ENCODE measurements around the gene TMEM62. TPM values are rescaled to one million over a fixed set of nuclear protein-coding genes. Genes with fewer than 3 reads are reported as not detected.
A peak's percentile ranks its signal among the peaks of the same experiment; 100 is the strongest.

Gene TMEM62
- total RNA-seq, 1 donor from 2014 or later: 19.1 TPM

GRCh38 chr15:43100971-43101370 is 32.4 kb upstream of the TMEM62 start:
- DNase-seq: no peak
- Mint-ChIP-seq H3K4me1 (ENCODE audit: low read depth, unreplicated experiment) (peaks cover 3% of the 10 kb centered on the region), H3K36me3 (ENCODE audit: unreplicated experiment) (no peaks in the 10 kb centered on the region), H3K4me3 (ENCODE audit: unreplicated experiment) (no peak overlapping the region), H3K27ac (ENCODE audit: unreplicated experiment) (no peak overlapping the region), H3K9me3 (ENCODE audit: unreplicated experiment) (no peaks in the 10 kb centered on the region), H3K27me3 (ENCODE audit: unreplicated experiment) (no peaks in the 10 kb centered on the region)
- no peak for TF ChIP-seq CTCF (IDR thresholded peaks at IDR 0.05; ENCODE audit: partially characterized antibody, unreplicated experiment)

DNA sequence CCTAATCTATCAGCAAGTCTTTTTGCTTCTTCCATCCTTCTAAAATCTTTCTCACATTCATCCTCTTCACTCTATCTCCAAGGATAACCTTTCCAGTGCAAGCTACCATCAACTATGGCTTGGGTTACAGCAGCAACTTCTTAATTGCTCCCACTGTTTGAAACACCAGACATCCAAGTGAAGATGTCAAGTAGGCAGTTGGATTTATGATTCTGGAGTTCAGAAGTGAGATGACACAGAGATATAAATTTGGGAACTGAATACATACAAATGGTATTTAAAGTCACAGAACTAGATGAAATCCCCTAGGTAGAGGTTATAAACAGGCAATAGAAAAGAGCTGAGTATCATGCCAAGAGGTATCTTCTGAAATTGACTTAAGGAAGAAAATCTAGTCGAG is 31.2 kb upstream of the TMEM62 start:
- TF ChIP-seq CTCF (IDR thresholded peaks at IDR 0.05; ENCODE audit: partially characterized antibody, unreplicated experiment): no peak
- H3K27ac Mint-ChIP-seq (ENCODE audit: unreplicated experiment): no peak overlapping the region
- no peaks in the 10 kb centered on the region for H3K27me3 Mint-ChIP-seq (ENCODE audit: unreplicated experiment)
- no peaks in the 10 kb centered on the region for H3K9me3 Mint-ChIP-seq (ENCODE audit: unreplicated experiment)
- H3K4me1 Mint-ChIP-seq (ENCODE audit: low read depth, unreplicated experiment): peaks cover 3% of the 10 kb centered on the region
- H3K36me3 Mint-ChIP-seq (ENCODE audit: unreplicated experiment): no peaks in the 10 kb centered on the region
- H3K4me3 Mint-ChIP-seq (ENCODE audit: unreplicated experiment): no peak overlapping the region
- DNase-seq: no peak

DNA sequence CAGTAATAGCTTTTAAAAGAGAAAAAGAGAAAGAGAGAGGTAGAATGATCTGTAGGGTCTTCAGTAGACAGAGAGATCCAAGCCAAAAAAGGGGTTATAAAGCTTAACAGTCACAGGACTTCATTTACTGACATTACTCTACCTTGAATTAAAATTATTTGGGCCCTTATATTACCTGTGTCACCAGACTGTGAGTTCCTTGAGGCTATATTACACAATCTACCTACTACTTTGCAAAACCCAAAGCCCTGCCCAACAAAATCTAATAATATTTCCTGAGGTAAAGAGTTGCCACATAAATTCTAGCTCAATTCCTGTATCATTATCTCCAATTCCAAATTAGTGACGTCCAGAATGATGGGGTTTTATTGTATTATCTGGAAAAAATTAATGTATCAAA is 29.5 kb upstream of the TMEM62 start:
- Mint-ChIP-seq H3K9me3 (ENCODE audit: unreplicated experiment) (no peaks in the 10 kb centered on the region), H3K27me3 (ENCODE audit: unreplicated experiment) (no peaks in the 10 kb centered on the region), H3K4me3 (ENCODE audit: unreplicated experiment) (no peak overlapping the region), H3K27ac (ENCODE audit: unreplicated experiment) (no peak overlapping the region), H3K4me1 (ENCODE audit: low read depth, unreplicated experiment) (peaks cover 3% of the 10 kb centered on the region), H3K36me3 (ENCODE audit: unreplicated experiment) (no peaks in the 10 kb centered on the region)
- no peak for TF ChIP-seq CTCF (IDR thresholded peaks at IDR 0.05; ENCODE audit: partially characterized antibody, unreplicated experiment)
- DNase-seq: no peak

GRCh38 chr15:43104426-43104825 is 29.0 kb upstream of the TMEM62 start:
- H3K27me3 Mint-ChIP-seq (ENCODE audit: unreplicated experiment): no peaks in the 10 kb centered on the region
- H3K9me3 Mint-ChIP-seq (ENCODE audit: unreplicated experiment): no peaks in the 10 kb centered on the region
- H3K4me1 Mint-ChIP-seq (ENCODE audit: low read depth, unreplicated experiment): peaks cover 3% of the 10 kb centered on the region
- no peaks in the 10 kb centered on the region for H3K36me3 Mint-ChIP-seq (ENCODE audit: unreplicated experiment)
- no peak overlapping the region for H3K27ac Mint-ChIP-seq (ENCODE audit: unreplicated experiment)
- H3K4me3 Mint-ChIP-seq (ENCODE audit: unreplicated experiment): peak overlapping the region; percentile 44
- no peak for DNase-seq
- TF ChIP-seq CTCF (IDR thresholded peaks at IDR 0.05; ENCODE audit: partially characterized antibody, unreplicated experiment): no peak

DNA sequence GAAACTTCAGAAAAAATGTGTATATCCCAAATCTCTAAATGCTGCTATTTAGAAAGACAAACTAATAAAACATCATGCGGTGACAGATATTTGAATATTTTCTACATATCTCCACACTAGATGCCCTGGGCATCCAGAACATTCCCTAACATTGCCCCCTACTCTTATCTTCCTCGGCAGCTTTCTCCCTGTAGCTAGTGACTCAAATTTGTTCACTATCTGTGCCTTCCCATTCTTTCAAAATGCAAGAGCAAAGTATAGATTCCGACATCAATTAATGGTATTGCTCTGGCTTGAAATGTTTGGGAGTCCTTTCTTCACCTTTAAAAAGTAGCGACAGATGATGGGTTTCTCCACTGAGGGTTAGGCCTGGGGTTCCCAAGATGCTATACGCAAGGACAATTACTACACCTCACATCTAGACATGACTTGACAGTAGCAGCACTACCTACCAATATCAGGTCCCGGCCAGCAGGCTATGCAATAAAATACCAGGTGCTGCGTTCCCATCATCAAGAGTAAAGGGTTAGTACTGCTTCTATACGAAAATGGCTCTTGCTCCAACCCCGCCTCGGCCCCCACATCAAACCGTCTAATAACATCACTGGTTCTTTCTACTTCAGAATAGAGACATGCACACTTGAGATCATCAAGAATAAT is 28.2 kb upstream of the TMEM62 start:
- DNase-seq: no peak
- H3K9me3 Mint-ChIP-seq (ENCODE audit: unreplicated experiment): no peaks in the 10 kb centered on the region
- TF ChIP-seq CTCF (IDR thresholded peaks at IDR 0.05; ENCODE audit: partially characterized antibody, unreplicated experiment): no peak
- H3K36me3 Mint-ChIP-seq (ENCODE audit: unreplicated experiment): no peaks in the 10 kb centered on the region
- peak overlapping the region; percentile 94 for H3K4me3 Mint-ChIP-seq (ENCODE audit: unreplicated experiment)
- peaks cover 3% of the 10 kb centered on the region for H3K4me1 Mint-ChIP-seq (ENCODE audit: low read depth, unreplicated experiment)
- H3K27ac Mint-ChIP-seq (ENCODE audit: unreplicated experiment): peak overlapping the region; percentile 93
- H3K27me3 Mint-ChIP-seq (ENCODE audit: unreplicated experiment): no peaks in the 10 kb centered on the region

All from glutamatergic neuron (in vitro differentiated cells).